GM18499 (cell line): ENCODE results near the gene COL3A1.

Experiments used
- ATAC-seq: cut with Tn5 transposase; IDR thresholded peaks from one replicate; pipeline ENCODE4 v1.9.1; 2021; ENCODE audit warnings: moderate number of reproducible peaks; ENCODE audit not compliant: insufficient read depth, unreplicated experiment

COL3A1 gene

DNA sequence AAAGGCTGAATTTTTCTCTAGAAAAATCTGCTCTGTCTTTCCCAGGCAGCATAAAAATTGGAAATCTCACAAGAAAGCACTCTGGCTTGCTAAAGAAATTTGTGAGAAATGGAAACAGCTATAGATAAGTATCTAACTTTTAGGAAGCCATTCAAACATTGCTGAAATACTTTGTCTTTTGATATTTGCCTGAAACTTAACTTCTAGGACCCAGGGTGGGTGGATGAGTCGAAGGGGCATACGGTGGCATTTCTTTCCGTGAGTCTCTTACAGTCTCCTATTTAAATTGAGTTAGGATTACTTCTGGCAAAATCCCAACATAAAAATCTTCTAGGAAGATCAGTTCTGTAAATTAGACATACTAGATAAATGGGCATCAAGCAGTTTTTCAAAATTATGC is 532 bp upstream of the COL3A1 start:
- no peak for ATAC-seq

DNA sequence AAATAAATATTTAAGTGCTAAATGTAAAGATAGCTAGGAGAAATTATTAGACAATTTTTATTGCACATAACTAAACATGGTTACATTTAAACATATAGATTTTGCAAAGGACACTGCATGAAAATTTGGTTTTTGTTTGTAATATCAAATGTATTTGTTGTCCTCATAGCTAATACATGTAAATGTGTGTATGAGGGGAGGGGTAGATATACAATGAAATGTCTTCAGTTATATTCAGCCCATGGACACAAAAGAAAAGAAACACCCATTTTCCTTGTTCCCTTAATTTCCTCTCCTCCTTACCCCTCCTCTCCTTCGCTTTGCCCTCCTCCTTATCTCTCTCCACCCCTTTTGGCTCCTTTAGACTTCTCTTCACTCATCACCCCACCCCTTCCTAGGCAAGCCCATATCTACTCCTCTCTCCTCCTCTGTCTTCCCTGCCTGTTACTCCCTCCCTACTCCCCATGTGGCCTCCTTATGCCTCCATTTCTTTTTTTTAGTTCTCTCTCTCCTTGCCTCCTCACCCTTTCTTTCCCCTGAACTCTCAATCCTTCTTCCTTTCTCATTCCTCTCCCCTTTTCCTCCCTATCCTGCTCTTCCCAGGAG is 1.4 kb downstream of the COL3A1 start:
- ATAC-seq = no peak

GRCh38 chr2:188976545-188977268 is 2.5 kb downstream of the COL3A1 start:
- no peak for ATAC-seq

DNA sequence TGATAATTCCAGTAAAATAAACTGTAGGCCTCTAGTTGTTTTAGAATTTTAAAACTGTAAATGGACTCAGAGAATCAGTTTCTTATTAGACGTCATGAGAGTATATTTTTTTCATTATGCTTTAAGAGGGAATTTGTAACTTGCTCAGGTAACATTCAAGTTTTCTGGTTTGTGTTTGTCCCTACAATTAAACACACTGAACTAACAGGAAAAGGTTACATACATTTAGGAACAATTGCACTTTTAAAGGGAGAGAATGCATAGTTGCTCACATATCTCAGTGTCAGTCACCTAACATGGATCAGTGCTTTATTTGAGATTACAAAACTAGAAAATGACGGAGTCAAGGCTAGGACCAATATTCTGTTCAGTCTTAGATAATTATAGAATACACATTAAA is 3.1 kb downstream of the COL3A1 start:
- no peak for ATAC-seq

DNA sequence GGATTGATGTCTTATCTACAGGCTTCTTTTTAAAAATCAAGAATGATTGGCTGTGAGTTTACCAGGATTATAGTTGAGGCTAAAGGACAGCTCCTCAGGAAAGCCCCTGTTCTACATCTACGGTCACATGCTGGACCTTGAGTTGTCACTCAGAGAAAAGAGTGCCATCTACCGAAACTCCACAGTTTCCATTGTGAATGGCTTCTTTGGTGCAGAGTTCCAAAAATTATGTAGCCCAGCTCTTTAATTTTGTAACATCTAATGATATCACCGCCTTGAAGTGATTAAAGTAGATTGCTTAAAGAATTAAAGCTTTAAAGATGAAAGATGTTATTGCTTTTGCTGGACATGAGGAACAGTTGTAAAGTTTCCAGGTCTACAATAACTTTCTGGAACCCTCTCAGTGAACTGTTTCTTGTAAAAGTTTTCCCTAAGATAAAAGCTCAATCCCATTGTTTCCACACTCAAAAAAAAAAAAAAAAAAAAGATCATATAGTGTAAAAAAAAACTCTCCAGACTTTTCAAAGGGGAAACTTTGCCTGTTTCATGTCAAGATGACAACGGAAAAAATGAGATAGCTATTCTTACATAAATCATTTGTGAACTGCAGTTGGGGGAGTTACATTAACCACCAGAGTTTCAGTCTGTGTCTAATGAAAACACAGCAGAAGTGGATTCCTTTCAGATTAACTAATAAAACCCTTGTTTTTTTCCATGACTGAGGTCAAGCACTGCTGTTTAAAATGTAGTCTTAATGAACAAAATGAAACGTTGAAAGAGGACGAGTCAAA is 4.3 kb downstream of the COL3A1 start:
- peak; percentile 77 for ATAC-seq

- ATAC-seq = peak; percentile 6
Measured at GRCh38 chr2:188979187-188980114, 5.3 kb downstream of the COL3A1 start.

DNA sequence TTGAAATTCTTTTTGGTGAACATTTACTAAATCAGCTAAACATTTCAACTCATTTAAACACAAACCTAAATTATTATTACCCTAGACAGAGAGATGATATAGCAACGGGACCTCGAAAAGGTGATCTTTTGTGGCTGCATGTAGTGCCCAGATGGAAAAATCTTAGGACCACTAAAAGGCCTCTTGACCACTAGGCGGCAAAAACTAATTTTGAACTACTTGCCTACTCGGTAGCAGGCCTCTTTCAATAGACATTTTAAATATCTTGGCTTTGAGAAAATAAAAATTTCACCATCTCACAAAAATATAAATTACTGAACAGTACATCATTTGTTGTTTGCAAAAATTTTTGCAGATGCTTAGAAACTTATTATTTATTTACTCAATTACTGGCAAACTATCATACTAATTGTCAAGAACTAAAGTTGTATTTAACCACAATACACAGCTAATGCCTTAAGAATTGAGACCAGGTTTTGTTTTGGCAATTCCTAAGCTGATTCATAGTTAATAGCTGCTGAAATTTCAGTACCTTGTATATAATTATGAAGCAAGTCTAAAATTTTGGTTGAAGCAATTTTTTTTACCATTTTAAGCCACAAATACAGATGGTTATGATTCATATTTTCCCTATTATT is 9.4 kb downstream of the COL3A1 start:
- ATAC-seq = no peak

DNA sequence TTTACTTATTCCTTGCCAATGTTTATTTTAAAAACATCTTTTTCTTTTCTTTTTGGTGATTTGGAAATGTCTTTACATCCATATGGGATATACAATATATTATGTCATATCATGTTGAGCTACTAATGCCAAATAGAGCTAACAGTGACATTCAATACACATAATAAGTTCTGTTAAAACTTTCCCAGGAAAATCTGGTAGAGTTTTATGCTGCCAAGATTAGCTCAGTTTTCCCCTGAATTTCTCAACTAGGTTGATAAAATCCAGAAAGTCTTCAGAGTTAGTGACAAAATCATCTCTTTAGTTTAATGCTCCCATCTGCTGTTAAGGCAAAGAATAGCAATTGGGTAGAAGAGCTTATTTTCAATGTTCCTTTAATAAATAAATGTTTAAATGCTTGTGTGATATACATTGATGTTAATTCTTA is 9.9 kb downstream of the COL3A1 start:
- no peak for ATAC-seq

GRCh38 chr2:188984680-188985079 is 10.5 kb downstream of the COL3A1 start:
- no peak for ATAC-seq

GRCh38 chr2:188986839-188987238 is 12.7 kb downstream of the COL3A1 start:
- ATAC-seq = no peak

DNA sequence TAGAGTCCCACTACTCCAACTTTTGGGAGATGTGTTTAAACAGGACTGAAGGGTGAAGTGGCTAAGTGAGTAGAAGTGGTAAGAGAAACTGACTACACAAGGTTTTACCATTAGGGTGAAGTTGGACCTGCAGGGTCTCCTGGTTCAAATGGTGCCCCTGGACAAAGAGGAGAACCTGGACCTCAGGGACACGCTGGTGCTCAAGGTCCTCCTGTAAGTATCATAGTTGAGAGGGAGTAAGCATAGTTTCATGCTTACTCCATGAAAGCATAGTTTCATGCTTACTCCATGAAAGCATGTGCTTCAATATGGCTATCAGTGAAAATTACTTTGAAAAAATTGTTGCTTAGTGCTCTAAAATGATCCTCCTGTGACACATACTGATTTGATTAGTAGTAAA is 19.1 kb downstream of the COL3A1 start:
- ATAC-seq = no peak

DNA sequence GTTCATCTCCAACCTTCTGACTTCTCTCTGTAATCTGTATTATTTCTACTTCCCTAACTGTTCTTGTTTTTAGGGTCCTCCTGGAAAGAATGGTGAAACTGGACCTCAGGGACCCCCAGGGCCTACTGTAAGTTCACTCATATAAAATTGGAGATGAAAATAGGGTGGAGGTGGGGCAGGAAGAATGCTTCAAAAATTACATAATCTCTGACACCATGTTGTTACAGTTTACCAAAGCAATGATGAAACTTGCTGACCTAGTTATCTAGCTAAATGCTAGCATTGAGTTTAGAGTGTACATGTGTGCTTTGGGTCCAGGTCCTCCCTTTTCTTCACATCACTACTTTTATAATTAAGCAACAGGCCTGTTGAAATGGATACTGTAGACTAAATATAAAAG is 23.1 kb downstream of the COL3A1 start:
- no peak for ATAC-seq

GRCh38 chr2:189000221-189000620 is 26.0 kb downstream of the COL3A1 start:
- no peak for ATAC-seq

DNA sequence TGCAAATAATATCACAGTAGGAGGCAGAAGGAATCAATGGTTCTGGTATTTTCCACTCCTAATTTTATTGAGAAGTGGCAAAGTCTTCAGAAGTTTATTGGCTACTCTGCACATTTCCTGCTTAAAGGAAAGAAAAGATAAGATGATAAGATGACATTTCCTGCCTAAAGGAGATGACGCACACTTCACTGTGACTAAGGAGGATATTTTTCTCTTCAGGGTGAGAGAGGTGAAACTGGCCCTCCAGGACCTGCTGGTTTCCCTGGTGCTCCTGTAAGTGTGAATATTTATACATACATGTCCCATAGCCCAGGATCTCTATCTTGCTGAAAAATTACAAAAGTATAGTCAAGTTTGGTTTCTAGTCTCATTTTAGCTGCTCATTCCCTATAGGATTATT is 27.9 kb downstream of the COL3A1 start:
- no peak for ATAC-seq

- no peak for ATAC-seq
Measured at GRCh38 chr2:189008555-189009262, 34.5 kb downstream of the COL3A1 start.

DNA sequence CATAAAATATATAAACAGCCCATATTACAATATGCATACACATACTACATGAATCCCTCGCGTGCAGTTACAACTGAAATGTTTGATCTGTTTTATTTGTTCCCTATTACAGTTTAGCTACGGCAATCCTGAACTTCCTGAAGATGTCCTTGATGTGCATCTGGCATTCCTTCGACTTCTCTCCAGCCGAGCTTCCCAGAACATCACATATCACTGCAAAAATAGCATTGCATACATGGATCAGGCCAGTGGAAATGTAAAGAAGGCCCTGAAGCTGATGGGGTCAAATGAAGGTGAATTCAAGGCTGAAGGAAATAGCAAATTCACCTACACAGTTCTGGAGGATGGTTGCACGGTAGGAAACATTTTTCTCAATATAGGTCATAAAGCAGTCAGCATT is 36.4 kb downstream of the COL3A1 start:
- ATAC-seq = no peak

DNA sequence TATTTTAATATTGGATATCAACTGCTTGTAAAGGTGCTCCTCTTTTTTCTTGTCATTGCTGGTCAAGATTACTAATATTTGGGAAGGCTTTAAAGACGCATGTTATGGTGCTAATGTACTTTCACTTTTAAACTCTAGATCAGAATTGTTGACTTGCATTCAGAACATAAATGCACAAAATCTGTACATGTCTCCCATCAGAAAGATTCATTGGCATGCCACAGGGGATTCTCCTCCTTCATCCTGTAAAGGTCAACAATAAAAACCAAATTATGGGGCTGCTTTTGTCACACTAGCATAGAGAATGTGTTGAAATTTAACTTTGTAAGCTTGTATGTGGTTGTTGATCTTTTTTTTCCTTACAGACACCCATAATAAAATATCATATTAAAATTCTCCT is 38.2 kb downstream of the COL3A1 start:
- no peak for ATAC-seq

- ATAC-seq = no peak
Measured at GRCh38 chr2:189013031-189013430, 38.9 kb downstream of the COL3A1 start.
